ENCODE measurements around the gene EMC1.
"Not testable (repeated sequence)": the region's sequence is repeated elsewhere in the genome, so short reads cannot be mapped to it uniquely, and the experiment has no call there.

Gene EMC1

GRCh38 chr1:19251305-19252196 is at the start of gene EMC1, which contains the start of gene MRTO4:
Gene EMC1, minus strand, starts transcription at chr1:19251524. Its CDS starts 15 bp downstream, at chr1:19251509.
Gene MRTO4, plus strand, starts transcription at chr1:19251805. Its CDS starts 31 bp downstream, at chr1:19251836.
- peak; percentile 85 to 87 for DNase-seq (ENCODE audit: low read depth in 2 of 2)

GRCh38 chr1:19300211-19300610 is 48.9 kb upstream of the EMC1 start:
- DNase-seq (ENCODE audit: low read depth in 2 of 2) = no peak

DNA sequence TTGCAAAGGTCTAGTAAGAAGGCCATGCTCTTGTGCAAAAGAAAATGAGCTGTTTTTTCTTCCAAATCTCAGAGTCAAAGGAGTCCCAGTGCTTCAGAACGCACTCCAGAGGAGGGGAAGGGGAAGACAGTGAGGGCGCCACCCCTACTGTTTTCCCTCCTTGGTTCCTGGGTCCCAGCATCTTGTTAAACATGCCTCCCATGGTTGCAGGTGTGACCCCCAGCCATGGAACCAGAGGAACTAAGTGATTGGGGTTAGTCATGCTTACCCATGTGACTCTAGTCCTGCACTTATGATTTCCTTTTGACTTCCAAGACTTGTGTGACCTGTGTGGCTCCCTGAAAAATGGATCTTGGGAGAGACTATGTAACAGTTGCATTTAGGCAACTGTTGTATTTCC is 43.3 kb upstream of the EMC1 start:
- DNase-seq (ENCODE audit: low read depth in 2 of 2) = no peak

GRCh38 chr1:19289244-19289643 is 37.9 kb upstream of the EMC1 start:
- no peak for DNase-seq (ENCODE audit: low read depth in 2 of 2)

GRCh38 chr1:19288324-19289241 is 37.3 kb upstream of the EMC1 start, which contains the start of gene AKR7A3:
Gene AKR7A3, minus strand, starts transcription at chr1:19288770. Its CDS starts 61 bp downstream, at chr1:19288709.
- peak; percentile 62 to 65 for DNase-seq (ENCODE audit: low read depth in 2 of 2)

DNA sequence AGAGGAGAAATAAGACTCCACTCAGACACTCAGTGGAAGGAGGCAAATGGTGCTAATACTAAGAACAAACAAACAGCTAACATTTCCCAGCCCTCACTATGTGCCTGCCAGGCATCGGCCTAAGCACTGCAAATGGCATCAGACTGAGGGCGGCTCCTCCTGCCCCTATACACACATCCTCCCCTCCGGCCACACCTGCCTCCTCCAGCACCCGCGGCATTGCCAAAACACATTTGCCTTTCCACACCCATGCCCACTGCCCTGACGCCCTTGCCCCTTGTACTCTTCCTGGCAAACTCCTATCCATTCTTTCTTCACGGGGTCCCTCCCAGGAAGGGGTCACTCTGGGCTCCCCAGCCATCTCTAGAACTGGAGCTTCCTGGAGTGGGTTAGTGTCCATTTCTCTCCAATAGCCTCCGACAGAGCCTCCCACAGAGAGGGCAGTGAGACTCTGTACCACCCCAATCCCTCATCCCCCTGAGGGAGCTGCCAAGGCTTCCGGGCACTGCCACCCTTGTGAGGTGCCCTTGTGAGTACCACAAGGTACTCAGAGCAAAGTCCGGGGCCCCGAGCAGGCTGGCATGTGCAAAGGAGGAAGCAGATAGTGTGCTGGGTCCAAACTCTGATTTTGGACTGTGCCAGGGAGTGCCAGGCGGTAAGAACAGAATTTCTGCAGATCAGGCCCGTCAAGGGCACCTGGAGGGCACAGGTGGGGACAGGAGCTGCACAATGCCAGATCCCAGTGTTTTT is 36.3 kb upstream of the EMC1 start:
- DNase-seq (ENCODE audit: low read depth in 2 of 2) = no peak

DNA sequence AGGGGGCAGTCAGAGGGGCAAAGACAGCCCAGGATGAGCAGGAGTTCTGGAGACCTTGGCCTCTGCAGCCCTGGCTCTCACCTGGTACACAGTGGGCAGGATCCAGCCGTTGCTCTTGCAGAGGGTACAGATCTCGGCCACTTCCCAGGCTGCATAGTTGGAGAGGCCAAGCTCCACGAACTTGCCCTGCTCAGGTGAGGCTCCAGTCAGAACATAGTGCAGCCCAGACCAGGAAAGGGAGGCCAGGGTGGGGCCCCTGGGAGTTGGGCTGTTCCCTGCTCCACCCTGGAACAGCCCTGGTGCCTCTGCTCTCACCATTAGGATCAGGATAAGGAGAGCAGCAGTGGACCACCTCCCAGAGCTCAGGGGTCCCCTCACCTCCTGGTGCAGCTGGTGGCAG is 34.5 kb upstream of the EMC1 start:
- not testable (repeated sequence) for DNase-seq (ENCODE audit: low read depth in 2 of 2)

DNA sequence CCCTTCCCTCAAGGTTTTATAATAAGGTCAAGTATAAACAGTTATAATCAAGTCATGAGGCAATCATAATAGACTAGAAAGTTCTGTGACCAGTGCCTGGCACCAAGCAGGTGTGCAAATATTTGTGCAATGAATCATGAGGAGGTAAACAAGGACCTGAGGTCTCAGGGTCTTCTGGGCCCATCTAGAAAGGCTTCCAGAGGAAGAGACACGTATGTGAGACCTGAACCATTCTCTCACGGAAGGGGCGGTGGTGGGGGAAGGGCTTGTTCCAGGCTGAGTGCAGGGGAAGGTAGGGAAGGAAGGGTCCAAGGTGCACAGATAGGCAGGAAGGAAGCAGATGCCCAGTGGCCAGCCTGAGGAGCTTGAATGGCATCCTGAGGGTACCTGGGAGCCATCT is 34.0 kb upstream of the EMC1 start:
- DNase-seq (ENCODE audit: low read depth in 2 of 2) = not testable (repeated sequence)

- no peak for DNase-seq (ENCODE audit: low read depth in 2 of 2)
Measured at GRCh38 chr1:19284881-19285280, 33.6 kb upstream of the EMC1 start.

DNA sequence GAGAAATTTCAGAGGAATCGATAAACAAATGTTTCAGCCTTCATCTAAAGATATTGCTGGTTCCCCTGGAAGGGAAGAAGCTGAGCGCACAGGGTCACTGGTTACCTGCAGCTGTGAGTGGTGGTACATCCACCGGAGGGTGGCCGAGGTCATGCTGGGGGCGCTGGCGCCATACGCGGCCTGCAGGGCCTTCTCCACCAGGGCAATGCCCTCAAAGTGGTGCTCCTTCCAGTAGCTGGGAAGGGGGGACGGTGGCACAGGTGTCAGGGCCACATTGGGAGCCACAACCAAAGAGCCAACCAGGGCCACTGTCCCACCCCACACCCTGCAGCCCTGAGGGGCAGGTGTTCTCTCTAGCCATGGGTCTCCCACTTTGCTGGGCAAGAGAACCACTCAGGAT is 32.6 kb upstream of the EMC1 start:
- no peak for DNase-seq (ENCODE audit: low read depth in 2 of 2)

- DNase-seq (ENCODE audit: low read depth in 2 of 2) = no peak
Measured at GRCh38 chr1:19274636-19275035, 23.3 kb upstream of the EMC1 start.

- DNase-seq (ENCODE audit: low read depth in 2 of 2) = not testable (repeated sequence)
Measured at GRCh38 chr1:19273844-19274531, 22.7 kb upstream of the EMC1 start.

GRCh38 chr1:19273106-19273843 is 22.0 kb upstream of the EMC1 start:
- DNase-seq (ENCODE audit: low read depth in 2 of 2) = no peak

GRCh38 chr1:19272064-19272463 is 20.7 kb upstream of the EMC1 start:
- no peak for DNase-seq (ENCODE audit: low read depth in 2 of 2)

- not testable (repeated sequence) for DNase-seq (ENCODE audit: low read depth in 2 of 2)
Measured at GRCh38 chr1:19270343-19270730, 19.0 kb upstream of the EMC1 start.

DNA sequence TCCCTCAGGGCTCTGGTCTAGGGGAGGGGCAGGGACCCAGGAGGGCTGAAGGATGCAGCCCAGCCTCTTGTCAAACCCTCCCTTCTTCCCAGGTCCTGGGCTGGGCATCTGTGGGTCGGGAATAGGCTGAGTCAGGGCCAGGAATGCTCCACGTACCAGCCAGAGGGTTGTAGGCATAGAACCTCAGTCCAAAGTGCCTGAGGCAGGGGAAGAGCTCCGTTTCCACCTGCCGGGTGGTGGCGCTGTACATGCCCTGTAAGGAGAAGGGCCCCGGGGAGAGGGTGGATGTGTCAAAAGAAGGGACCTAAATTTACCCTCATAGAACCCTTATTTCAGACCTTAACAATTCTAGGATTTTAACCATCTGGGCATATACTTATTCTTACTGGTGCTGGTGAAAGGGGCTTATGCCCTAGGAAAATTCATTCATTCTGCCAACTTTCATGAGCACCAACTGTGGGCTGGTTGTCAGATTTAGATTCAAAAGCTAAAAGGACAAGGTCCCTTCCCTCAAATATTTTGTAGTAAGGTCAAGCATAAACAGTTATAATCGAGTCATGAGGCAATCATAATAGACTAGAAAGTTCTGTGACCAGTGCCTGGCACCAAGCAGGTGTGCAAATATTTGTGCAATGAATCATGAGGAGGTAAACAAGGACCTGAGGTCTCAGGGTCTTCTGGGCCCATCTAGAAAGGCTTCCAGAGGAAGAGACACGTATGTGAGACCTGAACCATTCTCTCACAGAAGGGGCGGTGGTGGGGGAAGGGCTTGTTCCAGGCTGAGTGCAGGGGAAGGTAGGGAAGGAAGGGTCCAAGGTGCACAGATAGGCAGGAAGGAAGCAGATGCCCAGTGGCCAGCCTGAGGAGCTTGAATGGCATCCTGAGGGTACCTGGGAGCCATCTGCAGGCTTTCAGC is 18.4 kb upstream of the EMC1 start:
- not testable (repeated sequence) for DNase-seq (ENCODE audit: low read depth in 2 of 2)

DNA sequence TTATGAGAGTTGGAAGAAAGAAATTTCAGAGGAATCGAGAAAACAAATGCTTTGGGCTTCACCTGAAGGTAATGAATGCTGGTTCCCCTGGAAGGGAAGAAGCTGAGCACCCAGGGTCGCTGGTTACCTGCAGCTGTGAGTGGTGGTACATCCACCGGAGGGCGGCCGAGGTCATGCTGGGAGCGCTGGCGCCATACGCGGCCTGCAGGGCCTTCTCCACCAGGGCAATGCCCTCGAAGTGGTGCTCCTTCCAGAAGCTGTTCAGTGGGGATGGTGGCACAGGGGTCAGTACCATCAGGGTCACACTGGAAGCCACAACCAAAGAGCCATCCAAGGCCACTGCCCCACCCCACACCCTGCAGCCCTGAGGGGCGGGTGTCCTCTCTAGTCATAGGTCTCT is 17.1 kb upstream of the EMC1 start:
- DNase-seq (ENCODE audit: low read depth in 2 of 2) = no peak

DNA sequence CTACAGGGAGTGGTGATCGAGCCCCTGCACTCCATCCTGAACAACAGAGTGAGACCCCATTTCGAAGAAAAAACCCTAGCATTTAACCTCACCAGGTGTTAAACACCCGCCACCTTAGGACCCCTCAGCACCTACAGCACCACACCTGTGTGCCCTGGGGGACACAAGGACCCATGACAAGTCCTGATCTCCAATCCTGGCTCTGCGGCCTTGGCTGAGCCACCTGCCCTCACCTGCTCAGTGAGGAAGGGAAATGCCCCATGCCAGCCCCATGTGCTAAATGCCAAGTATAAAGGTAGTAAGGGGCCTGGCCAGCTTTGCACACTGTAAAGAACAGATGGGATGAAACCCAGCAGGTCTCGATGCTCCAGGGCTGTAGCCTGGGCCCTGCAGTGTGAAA is 11.4 kb upstream of the EMC1 start:
- DNase-seq (ENCODE audit: low read depth in 2 of 2) = no peak

GRCh38 chr1:19262047-19262446 is 10.7 kb upstream of the EMC1 start:
- no peak for DNase-seq (ENCODE audit: low read depth in 2 of 2)

Data from stimulated activated CD8-positive, alpha-beta memory T cell treated with anti-CD3 and anti-CD28 coated beads, Interleukin-15, amount 100 ng/mL, for 48 hours (primary cell).